Mesenchymal stem cell (in vitro differentiated cells and primary cell): Measurements from ENCODE around the gene TANC1.

Experiments
- DNase-seq: peaks from one replicate; pipeline ENCODE4 v3.0.0-alpha.2; 2013
- H2AFZ ChIP-seq: one replicate; pipeline ENCODE4 v1.6.1; 2013; ENCODE audit warnings: low read depth, mild to moderate bottlenecking, control low read depth, inconsistent platforms, low read length, moderate library complexity
- H2AK5ac ChIP-seq: 2 replicates; pipeline ENCODE4 v1.6.1; 2013; ENCODE audit warnings: low read length, moderate library complexity, mild to moderate bottlenecking, inconsistent platforms; ENCODE audit not compliant: severe bottlenecking
- H2BK120ac ChIP-seq: one replicate; pipeline ENCODE4 v1.6.1; 2013; ENCODE audit warnings: low read depth, mild to moderate bottlenecking, inconsistent platforms, low read length, moderate library complexity
- H2BK12ac ChIP-seq, 2 experiments: one replicate each; pipeline ENCODE4 v1.6.1; 2013; ENCODE audit warnings: inconsistent platforms in 2 of 2, low read length in 2 of 2, mild to moderate bottlenecking in 2 of 2, moderate library complexity in 2 of 2, control low read depth in 1 of 2
- H2BK15ac ChIP-seq: one replicate; pipeline ENCODE4 v1.6.1; 2013; ENCODE audit warnings: mild to moderate bottlenecking, low read depth, inconsistent platforms; ENCODE audit not compliant: poor library complexity, severe bottlenecking
- H2BK5ac ChIP-seq: 2 replicates; pipeline ENCODE4 v1.6.1; 2013; ENCODE audit warnings: low read depth, mild to moderate bottlenecking, low read length, control low read depth, inconsistent platforms; ENCODE audit not compliant: poor library complexity, severe bottlenecking
- H3K14ac ChIP-seq, 2 experiments: one replicate each; pipeline ENCODE4 v1.6.1; 2013; ENCODE audit warnings: inconsistent platforms in 2 of 2, low read length in 2 of 2, control low read depth in 1 of 2, mild to moderate bottlenecking in 1 of 2, moderate library complexity in 1 of 2
- H3K18ac ChIP-seq, 2 experiments: one replicate each; pipeline ENCODE4 v1.6.1; 2013; ENCODE audit warnings: inconsistent platforms in 2 of 2, low read length in 2 of 2, control low read depth in 1 of 2, low read depth in 1 of 2, mild to moderate bottlenecking in 1 of 2
- H3K23ac ChIP-seq, 2 experiments: one replicate each; pipeline ENCODE4 v1.6.1; 2013; ENCODE audit warnings: inconsistent platforms in 2 of 2, low read length in 2 of 2, mild to moderate bottlenecking in 2 of 2, moderate library complexity in 2 of 2, control low read depth in 1 of 2
- H3K27ac ChIP-seq: 2 replicates; pipeline ENCODE4 v1.5.1; 2013; ENCODE audit warnings: mild to moderate bottlenecking, moderate library complexity, low read length, control low read depth, inconsistent platforms; ENCODE audit not compliant: poor library complexity, severe bottlenecking
- H3K27me3 ChIP-seq, 2 experiments: 2 replicates each; pipeline versions ENCODE4 v1.6.1 to v1.7.0; 2013; ENCODE audit warnings: low read length in 2 of 2, mild to moderate bottlenecking in 2 of 2, moderate library complexity in 2 of 2, control low read depth in 1 of 2, inconsistent platforms in 1 of 2; ENCODE audit not compliant: control insufficient read depth in 1 of 2, insufficient read depth in 1 of 2
- H3K36me3 ChIP-seq, 2 experiments: 2 replicates each; pipeline versions ENCODE4 v1.6.1 to v1.7.0; 2013; ENCODE audit warnings: low read length in 2 of 2, control low read depth in 1 of 2, inconsistent platforms in 1 of 2, low read depth in 1 of 2, mild to moderate bottlenecking in 1 of 2; ENCODE audit not compliant: insufficient read depth in 2 of 2, control insufficient read depth in 1 of 2
- H3K4ac ChIP-seq, 2 experiments: one replicate each; pipeline ENCODE4 v1.6.1; 2013; ENCODE audit warnings: inconsistent platforms in 2 of 2, low read length in 2 of 2, mild to moderate bottlenecking in 2 of 2, moderate library complexity in 2 of 2, control low read depth in 1 of 2, low read depth in 1 of 2
- H3K4me1 ChIP-seq: 2 replicates; pipeline ENCODE4 v1.6.1; 2013; ENCODE audit warnings: low read depth, low read length, control low read depth; ENCODE audit not compliant: control insufficient read depth, insufficient read depth
- H3K4me2 ChIP-seq: 2 replicates; pipeline ENCODE4 v1.6.1; 2013; ENCODE audit warnings: low read length, mild to moderate bottlenecking, inconsistent platforms; ENCODE audit not compliant: poor library complexity, severe bottlenecking
- H3K4me3 ChIP-seq, 2 experiments: 2 replicates each; pipeline versions ENCODE4 v1.5.1 to v1.7.0; 2013; ENCODE audit warnings: low read length in 2 of 2, mild to moderate bottlenecking in 2 of 2, control low read depth in 1 of 2, low read depth in 1 of 2; ENCODE audit not compliant: insufficient read depth in 1 of 2
- H3K79me1 ChIP-seq: replicated peaks from 2 replicates; pipeline ENCODE4 v1.6.1; 2013; ENCODE audit warnings: mild to moderate bottlenecking, control low read depth, low read length, inconsistent platforms; ENCODE audit not compliant: poor library complexity, severe bottlenecking
- H3K9ac ChIP-seq: 2 replicates; pipeline ENCODE4 v1.7.0; 2013; ENCODE audit warnings: mild to moderate bottlenecking, low read length, moderate library complexity
- H3K9me3 ChIP-seq: 2 replicates; pipeline ENCODE4 v1.7.0; 2013; ENCODE audit warnings: mild to moderate bottlenecking, low read length; ENCODE audit not compliant: control insufficient read depth
- H4K8ac ChIP-seq: one replicate; pipeline ENCODE4 v1.6.1; 2013; ENCODE audit warnings: inconsistent platforms, mild to moderate bottlenecking, low read length, moderate library complexity
- H4K91ac ChIP-seq: one replicate; pipeline ENCODE4 v1.6.1; 2013; ENCODE audit warnings: mild to moderate bottlenecking, low read length, inconsistent platforms
- WGBS: methylation state at CpG from one replicate; pipeline ENCODE4 v1.1.7; 2013; ENCODE audit warnings: mixed read lengths; 5-methylcytosine and 5-hydroxymethylcytosine counted together

Gene TANC1

GRCh38 chr2:159148901-159149300 is 180.5 kb downstream of the TANC1 start:
- Histone ChIP-seq H3K18ac (no peak overlapping the region), H3K4me3 (no peak overlapping the region), H3K4me2 (no peak overlapping the region), H3K27ac (no peak overlapping the region), H4K8ac (no peak overlapping the region), H3K36me3 (peaks cover 13 to 14% of the 10 kb centered on the region in 2 experiments), H3K9ac (no peak overlapping the region), H3K14ac (no peak overlapping the region), H2AK5ac (no peak overlapping the region), H2BK5ac (no peak overlapping the region), H2BK12ac (no peak overlapping the region), H4K91ac (no peak overlapping the region), H3K79me1 (peaks cover 27% of the 10 kb centered on the region), H3K23ac (no peak overlapping the region), H3K4me1 (peaks cover 4% of the 10 kb centered on the region), H3K9me3 (no peaks in the 10 kb centered on the region), H3K4ac (no peak overlapping the region), H3K27me3 (no peaks in the 10 kb centered on the region), H2BK15ac (no peak overlapping the region), H2BK120ac (no peak overlapping the region), H2AFZ (no peak overlapping the region)
- DNase-seq: no peak
- WGBS: 86% methylated on average over 8 of the region's 8 CpGs

GRCh38 chr2:159149747-159150146 is 181.3 kb downstream of the TANC1 start:
- whole genome bisulfite sequencing: 50% methylated on average over 2 of the region's 2 CpGs
- Histone ChIP-seq H4K91ac (no peak overlapping the region), H2AK5ac (no peak overlapping the region), H3K27me3 (no peaks in the 10 kb centered on the region), H3K27ac (no peak overlapping the region), H2BK12ac (no peak overlapping the region), H3K9ac (no peak overlapping the region), H3K4me3 (no peak overlapping the region), H3K4me1 (peaks cover 4% of the 10 kb centered on the region), H3K4ac (no peak overlapping the region), H2AFZ (no peak overlapping the region), H2BK120ac (no peak overlapping the region), H3K36me3 (peaks cover 13 to 14% of the 10 kb centered on the region in 2 experiments), H3K9me3 (no peaks in the 10 kb centered on the region), H3K18ac (no peak overlapping the region), H3K79me1 (peaks cover 28% of the 10 kb centered on the region), H3K23ac (no peak overlapping the region), H4K8ac (no peak overlapping the region), H2BK5ac (no peak overlapping the region), H2BK15ac (no peak overlapping the region), H3K14ac (no peak overlapping the region), H3K4me2 (no peak overlapping the region)
- no peak for DNase-seq

DNA sequence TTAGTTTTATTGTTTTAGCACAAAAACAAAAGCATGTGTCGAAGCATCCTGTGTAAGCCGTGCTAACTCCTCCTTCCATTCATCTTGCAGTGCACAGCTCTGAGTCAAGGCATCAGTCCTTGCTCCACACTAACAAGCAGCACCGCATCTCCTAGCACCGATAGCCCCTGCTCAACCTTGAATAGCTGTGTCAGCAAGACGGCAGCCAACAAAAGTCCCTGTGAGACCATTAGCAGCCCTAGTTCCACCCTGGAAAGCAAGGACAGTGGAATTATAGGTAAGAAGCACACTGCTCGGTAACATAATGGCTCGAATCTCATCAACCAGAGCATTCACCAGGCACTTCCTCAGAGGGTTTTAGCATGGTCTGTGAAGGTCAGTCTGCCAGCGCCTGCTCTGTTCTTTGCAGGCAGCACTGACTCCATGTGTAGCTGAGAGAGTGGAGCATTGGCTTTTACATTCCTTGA is 181.9 kb downstream of the TANC1 start:
- Histone ChIP-seq H3K4me1 (peaks cover 5% of the 10 kb centered on the region), H3K23ac (no peak overlapping the region), H2BK12ac (no peak overlapping the region)

GRCh38 chr2:159151198-159152127 is 183.0 kb downstream of the TANC1 start:
- peaks cover 28% of the 10 kb centered on the region for H3K79me1 ChIP-seq
- H3K36me3 ChIP-seq: peaks cover 13 to 14% of the 10 kb centered on the region in 2 experiments
- no peak overlapping the region for H3K18ac ChIP-seq
- no peak overlapping the region for H4K91ac ChIP-seq
- H2AK5ac ChIP-seq: no peak overlapping the region
- H4K8ac ChIP-seq: no peak overlapping the region
- H2BK120ac ChIP-seq: no peak overlapping the region
- no peak overlapping the region for H2BK5ac ChIP-seq
- no peak overlapping the region for H3K23ac ChIP-seq
- H2BK15ac ChIP-seq: no peak overlapping the region
- H3K4me2 ChIP-seq: no peak overlapping the region
- H2AFZ ChIP-seq: no peak overlapping the region
- H3K27ac ChIP-seq: no peak overlapping the region
- H3K9ac ChIP-seq: no peak overlapping the region
- no peak overlapping the region for H3K14ac ChIP-seq
- no peak overlapping the region for H3K4me3 ChIP-seq
- no peaks in the 10 kb centered on the region for H3K9me3 ChIP-seq
- no peak overlapping the region for H3K4ac ChIP-seq
- no peak overlapping the region for H2BK12ac ChIP-seq
- no peaks in the 10 kb centered on the region for H3K27me3 ChIP-seq
- no peak for DNase-seq
- peaks cover 6% of the 10 kb centered on the region for H3K4me1 ChIP-seq
- 94% methylated on average over 3 of the region's 5 CpGs for WGBS

More for the DNA sequence above, 181.9 kb downstream of the TANC1 start:
- Histone ChIP-seq H3K27me3 (no peaks in the 10 kb centered on the region), H4K8ac (peak overlapping the region; percentile 48), H2BK15ac (no peak overlapping the region), H2BK5ac (no peak overlapping the region), H3K4ac (no peak overlapping the region), H2AK5ac (no peak overlapping the region), H4K91ac (no peak overlapping the region), H3K9ac (no peak overlapping the region), H3K36me3 (peaks cover 13 to 14% of the 10 kb centered on the region in 2 experiments), H2AFZ (no peak overlapping the region), H2BK120ac (no peak overlapping the region), H3K79me1 (peaks cover 28% of the 10 kb centered on the region), H3K14ac (no peak overlapping the region), H3K27ac (no peak overlapping the region), H3K18ac (peak overlapping the region in 1 of 2 experiments; percentile 6), H3K4me3 (no peak overlapping the region), H3K4me2 (no peak overlapping the region), H3K9me3 (no peaks in the 10 kb centered on the region)
- 57% methylated on average over 8 of the region's 8 CpGs for WGBS
- DNase-seq: no peak
